A673 (cell line): Measurements from ENCODE around the gene SH3TC1.

ENCODE experiments used
- CTCF ChIP-seq: fragments of 300-800, 200-600 bp; sonication (generic); conservative IDR thresholded peaks from 2 replicates; pipeline ENCODE4 v1.5.1; 2017; ENCODE audit warnings: low read depth, mild to moderate bottlenecking, antibody characterized with exemption, low read length, moderate library complexity, mixed read lengths
- EZH2 ChIP-seq: fragments of 200-600 bp; sonication (generic); IDR thresholded peaks from 2 replicates; pipeline ENCODE4 v1.6.1; 2017; ENCODE audit warnings: borderline replicate concordance, low read depth, mild to moderate bottlenecking, mixed read lengths, antibody characterized with exemption, low read length; ENCODE audit not compliant: poor library complexity, severe bottlenecking

GRCh38 chr4:8278009-8278395 lies 78.9 kb downstream of the SH3TC1 start:
- no peak for TF ChIP-seq EZH2
- no peak for TF ChIP-seq CTCF
